Ovary (tissue), 3 donors: ENCODE results near the gene TTC31.

Experiments
- POLR2A ChIP-seq: fragments of 450-650 bp; IDR thresholded peaks from one replicate; pipeline ENCODE4 v1.6.1; 2017; ENCODE audit warnings: antibody characterized with exemption, mild to moderate bottlenecking, moderate library complexity
- TF ChIP-seq, protein P1 (sequence below), 3 donors: fragments of 450-650 bp in 2 of 3; fragments of 200-600 bp in 1 of 3; IDR thresholded peaks; one replicate each; pipeline versions ENCODE4 v1.5.1 to v1.8.0; 2016 to 2022; ENCODE audit warnings: antibody characterized with exemption in 3 of 3, mild to moderate bottlenecking in 1 of 3
- donor health status: DM: no; HTN: no; CAD: no.

DNA sequence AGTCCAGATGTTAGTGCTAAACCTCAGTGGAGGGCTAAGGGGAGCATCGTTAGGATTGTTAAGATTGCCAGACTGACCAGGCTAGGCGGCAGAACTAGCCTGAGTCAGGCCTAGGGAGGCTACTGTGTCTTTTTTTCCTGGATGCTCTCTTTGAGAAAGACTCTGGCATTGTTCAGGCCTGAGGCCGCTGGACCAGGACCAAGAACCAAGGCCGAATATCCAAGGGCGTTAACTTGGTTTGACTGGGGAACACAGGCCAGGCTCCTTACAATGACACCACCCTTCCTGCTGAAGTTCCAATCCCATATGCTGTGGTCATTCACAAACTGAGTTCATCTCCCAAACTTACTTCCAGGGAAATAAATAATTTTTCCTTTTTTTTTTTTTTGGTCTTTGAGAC, 57.4 kb downstream of the TTC31 start:
- TF ChIP-seq, protein P1, sequence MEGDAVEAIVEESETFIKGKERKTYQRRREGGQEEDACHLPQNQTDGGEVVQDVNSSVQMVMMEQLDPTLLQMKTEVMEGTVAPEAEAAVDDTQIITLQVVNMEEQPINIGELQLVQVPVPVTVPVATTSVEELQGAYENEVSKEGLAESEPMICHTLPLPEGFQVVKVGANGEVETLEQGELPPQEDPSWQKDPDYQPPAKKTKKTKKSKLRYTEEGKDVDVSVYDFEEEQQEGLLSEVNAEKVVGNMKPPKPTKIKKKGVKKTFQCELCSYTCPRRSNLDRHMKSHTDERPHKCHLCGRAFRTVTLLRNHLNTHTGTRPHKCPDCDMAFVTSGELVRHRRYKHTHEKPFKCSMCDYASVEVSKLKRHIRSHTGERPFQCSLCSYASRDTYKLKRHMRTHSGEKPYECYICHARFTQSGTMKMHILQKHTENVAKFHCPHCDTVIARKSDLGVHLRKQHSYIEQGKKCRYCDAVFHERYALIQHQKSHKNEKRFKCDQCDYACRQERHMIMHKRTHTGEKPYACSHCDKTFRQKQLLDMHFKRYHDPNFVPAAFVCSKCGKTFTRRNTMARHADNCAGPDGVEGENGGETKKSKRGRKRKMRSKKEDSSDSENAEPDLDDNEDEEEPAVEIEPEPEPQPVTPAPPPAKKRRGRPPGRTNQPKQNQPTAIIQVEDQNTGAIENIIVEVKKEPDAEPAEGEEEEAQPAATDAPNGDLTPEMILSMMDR (IDR thresholded peaks at IDR 0.05) = no peak
- no peak for TF ChIP-seq POLR2A
